BLaER1 (cell line): ENCODE measurements around the gene BPIFB3.

Source experiments
- H3K27ac ChIP-seq: shearing (Covaris generic); formaldehyde crosslinking; 2 replicates; pipeline ENCODE4 v1.8.1; 2022
- H3K27me3 ChIP-seq: shearing (Covaris generic); formaldehyde crosslinking; 2 replicates; pipeline ENCODE4 v1.8.1; 2022
- H3K36me3 ChIP-seq: shearing (Covaris generic); formaldehyde crosslinking; 2 replicates; pipeline ENCODE4 v1.8.1; 2022
- H3K4me1 ChIP-seq: shearing (Covaris generic); formaldehyde crosslinking; 2 replicates; pipeline ENCODE4 v1.8.1; 2022
- H3K4me2 ChIP-seq: shearing (Covaris generic); formaldehyde crosslinking; 2 replicates; pipeline ENCODE4 v1.8.1; 2022
- H3K4me3 ChIP-seq: shearing (Covaris generic); formaldehyde crosslinking; 2 replicates; pipeline ENCODE4 v1.8.1; 2022
- H3K9ac ChIP-seq: shearing (Covaris generic); formaldehyde crosslinking; 2 replicates; pipeline ENCODE4 v1.8.1; 2022
- H3K9me3 ChIP-seq: shearing (Covaris generic); formaldehyde crosslinking; 2 replicates; pipeline ENCODE4 v1.8.1; 2022
- H4K20me1 ChIP-seq: shearing (Covaris generic); formaldehyde crosslinking; 2 replicates; pipeline ENCODE4 v1.8.1; 2022
- Cebpa-rat ChIP-seq: shearing (Covaris generic); IDR thresholded peaks from 2 replicates; pipeline ENCODE4 v1.8.1; 2022

The BPIFB3 gene

DNA sequence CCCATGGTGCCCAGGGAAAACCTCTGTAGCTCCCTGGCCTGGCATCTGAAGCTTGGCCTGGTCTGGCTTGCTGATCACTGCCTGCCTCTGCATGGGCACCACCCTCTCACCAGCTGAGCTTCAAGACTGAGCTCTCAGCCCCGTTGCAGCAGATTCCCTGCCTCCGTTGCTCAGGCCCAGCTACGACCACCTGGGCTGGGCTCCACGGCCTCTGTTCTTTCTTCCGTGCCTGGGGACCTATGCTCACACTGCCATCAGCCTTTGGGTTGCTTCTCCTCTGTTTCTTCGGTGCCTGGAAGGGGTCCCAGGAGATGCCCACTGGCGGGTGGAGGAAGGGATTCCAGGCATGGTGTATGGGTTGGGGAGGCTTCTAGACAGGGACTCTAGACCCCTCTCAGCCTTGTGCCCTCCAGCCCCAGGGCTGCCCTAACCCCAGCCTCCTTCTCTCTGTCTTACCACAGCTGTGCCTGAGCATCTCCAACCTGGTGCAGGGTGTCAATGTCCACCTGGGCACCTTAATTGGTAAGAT, 37.1 kb upstream of the BPIFB3 start:
- Histone ChIP-seq H3K27ac (no peak overlapping the region), H3K4me3 (no peak overlapping the region), H4K20me1 (no peaks in the 10 kb centered on the region), H3K9me3 (no peaks in the 10 kb centered on the region), H3K4me2 (no peak overlapping the region), H3K9ac (no peak overlapping the region), H3K36me3 (no peaks in the 10 kb centered on the region), H3K27me3 (no peaks in the 10 kb centered on the region), H3K4me1 (peaks cover 19% of the 10 kb centered on the region)
- TF ChIP-seq Cebpa-rat: no peak

DNA sequence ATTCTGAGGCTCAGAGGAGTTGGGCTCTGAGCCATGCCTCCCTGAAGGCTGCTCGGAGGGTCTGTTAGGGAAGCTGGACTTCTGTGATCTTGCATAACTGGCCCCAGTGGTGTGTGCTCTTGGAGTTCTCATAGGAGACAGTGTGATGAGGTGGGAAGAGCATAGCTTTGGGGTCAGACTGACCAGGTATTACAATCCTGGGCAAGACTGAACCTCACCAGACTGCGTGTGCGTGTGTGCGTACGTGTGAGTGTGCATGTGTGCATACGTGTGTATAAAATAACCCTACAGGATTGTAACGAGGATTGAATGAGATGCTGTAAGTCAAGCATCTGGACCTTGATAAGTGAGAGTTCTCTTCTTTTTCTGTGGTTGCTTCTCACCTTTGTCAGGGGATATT, 36.2 kb upstream of the BPIFB3 start:
- no peak for TF ChIP-seq Cebpa-rat
- Histone ChIP-seq H3K9ac (no peak overlapping the region), H3K4me3 (no peak overlapping the region), H3K36me3 (no peaks in the 10 kb centered on the region), H3K9me3 (no peaks in the 10 kb centered on the region), H3K4me2 (no peak overlapping the region), H4K20me1 (no peaks in the 10 kb centered on the region), H3K27me3 (no peaks in the 10 kb centered on the region), H3K27ac (no peak overlapping the region), H3K4me1 (peaks cover 19% of the 10 kb centered on the region)

- Histone ChIP-seq H4K20me1 (no peaks in the 10 kb centered on the region), H3K4me2 (no peak overlapping the region), H3K27ac (no peak overlapping the region), H3K9ac (no peak overlapping the region), H3K36me3 (no peaks in the 10 kb centered on the region), H3K4me3 (no peak overlapping the region), H3K27me3 (no peaks in the 10 kb centered on the region), H3K9me3 (no peaks in the 10 kb centered on the region), H3K4me1 (peaks cover 17% of the 10 kb centered on the region)
- no peak for TF ChIP-seq Cebpa-rat
Observed at GRCh38 chr20:33018169-33018931, 35.4 kb upstream of the BPIFB3 start.

DNA sequence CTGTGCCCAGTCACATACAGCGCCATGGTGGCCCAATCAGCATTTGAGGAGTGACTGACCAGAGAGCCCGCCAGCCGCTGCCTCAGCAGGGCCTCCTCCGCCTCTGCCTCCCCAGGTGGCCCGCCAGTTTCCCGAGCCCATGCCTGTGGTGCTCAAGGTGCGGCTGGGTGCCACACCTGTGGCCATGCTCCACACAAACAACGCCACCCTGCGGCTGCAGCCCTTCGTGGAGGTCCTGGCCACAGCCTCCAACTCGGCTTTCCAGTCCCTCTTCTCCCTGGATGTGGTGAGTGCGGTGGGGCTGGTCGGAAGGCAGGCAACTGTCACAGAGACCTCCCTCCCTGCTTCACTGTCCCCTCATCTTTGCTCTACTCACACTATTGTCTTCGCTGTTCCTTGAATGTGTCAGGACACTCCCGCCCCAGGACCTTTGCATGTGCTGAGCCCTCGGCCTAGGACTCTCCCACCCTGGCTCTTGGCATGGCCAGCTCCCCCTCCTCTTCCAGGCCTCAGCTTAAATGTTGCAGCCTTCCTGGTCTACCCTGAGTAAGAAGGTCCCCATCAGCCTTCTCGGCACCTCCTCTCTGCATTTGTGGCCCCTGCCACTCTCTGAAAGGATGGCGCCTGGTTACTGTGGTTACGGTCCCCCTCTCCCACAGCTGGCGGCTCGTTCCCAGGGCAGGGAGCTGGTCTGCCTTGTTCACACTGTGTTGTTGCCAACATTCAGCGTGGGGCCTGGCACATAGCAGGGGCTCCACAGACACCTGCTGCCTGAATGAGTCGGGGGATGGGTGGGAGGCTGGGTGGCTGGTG, 34.0 kb upstream of the BPIFB3 start:
- Histone ChIP-seq H3K4me3 (no peak overlapping the region), H3K27me3 (no peaks in the 10 kb centered on the region), H3K36me3 (no peaks in the 10 kb centered on the region), H3K27ac (no peak overlapping the region), H3K4me2 (no peak overlapping the region), H3K9me3 (no peaks in the 10 kb centered on the region), H4K20me1 (no peaks in the 10 kb centered on the region), H3K9ac (no peak overlapping the region), H3K4me1 (peaks cover 4% of the 10 kb centered on the region)
- no peak for TF ChIP-seq Cebpa-rat

- no peak for TF ChIP-seq Cebpa-rat
- Histone ChIP-seq H4K20me1 (no peaks in the 10 kb centered on the region), H3K27ac (no peak overlapping the region), H3K4me1 (no peaks in the 10 kb centered on the region), H3K36me3 (no peaks in the 10 kb centered on the region), H3K9me3 (no peaks in the 10 kb centered on the region), H3K9ac (no peak overlapping the region), H3K27me3 (no peaks in the 10 kb centered on the region), H3K4me3 (no peak overlapping the region), H3K4me2 (no peak overlapping the region)
Observed at GRCh38 chr20:33020278-33021161, 33.2 kb upstream of the BPIFB3 start.

DNA sequence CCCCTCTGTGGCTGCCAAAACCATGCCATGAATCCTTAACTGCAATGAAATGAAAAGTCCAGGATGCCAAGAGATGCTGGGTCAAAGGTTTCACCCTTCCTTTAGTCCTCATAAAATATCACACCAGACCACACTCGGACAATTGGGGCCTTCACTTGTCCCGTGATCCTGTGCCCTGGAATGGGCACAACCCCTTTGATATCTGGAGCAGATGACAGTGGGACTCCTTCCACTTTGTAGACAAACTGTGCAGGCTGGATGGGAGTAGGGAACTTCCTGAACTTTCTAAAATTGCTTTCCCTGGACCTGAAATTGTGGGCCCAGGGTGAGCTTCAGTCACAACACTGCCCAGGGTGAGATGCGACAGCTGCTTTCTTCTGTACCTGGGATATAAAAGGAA, 31.8 kb upstream of the BPIFB3 start:
- Histone ChIP-seq H3K27ac (no peak overlapping the region), H3K27me3 (no peaks in the 10 kb centered on the region), H3K4me2 (no peak overlapping the region)

DNA sequence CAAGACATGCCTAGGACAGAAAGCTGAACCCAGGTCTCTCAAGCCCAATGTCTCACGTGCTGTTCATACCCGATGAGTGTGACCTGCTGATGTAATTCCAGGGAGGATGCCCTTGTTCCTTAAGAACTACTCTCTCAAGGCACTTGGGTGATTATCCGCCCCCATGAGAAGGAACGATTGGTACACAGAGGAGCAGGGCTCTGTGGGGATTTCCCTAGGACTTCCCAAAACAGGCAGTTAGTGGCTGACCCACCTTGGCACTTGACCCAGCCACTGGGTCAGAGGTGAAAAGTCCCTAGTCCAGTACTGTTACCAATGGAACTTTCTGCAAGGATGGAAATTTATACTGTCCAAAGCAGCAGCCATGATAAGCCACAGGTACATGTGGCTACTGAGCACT, 31.4 kb upstream of the BPIFB3 start:
- no peaks in the 10 kb centered on the region for H3K36me3 ChIP-seq
- H3K4me1 ChIP-seq: no peaks in the 10 kb centered on the region
- no peak overlapping the region for H3K9ac ChIP-seq
- TF ChIP-seq Cebpa-rat: no peak
- H4K20me1 ChIP-seq: no peaks in the 10 kb centered on the region
- H3K27ac ChIP-seq: no peak overlapping the region
- no peaks in the 10 kb centered on the region for H3K27me3 ChIP-seq
- H3K4me2 ChIP-seq: no peak overlapping the region
- H3K9me3 ChIP-seq: no peaks in the 10 kb centered on the region
- no peak overlapping the region for H3K4me3 ChIP-seq

More for the DNA sequence above, 31.8 kb upstream of the BPIFB3 start:
- Histone ChIP-seq H3K36me3 (no peaks in the 10 kb centered on the region), H3K9ac (no peak overlapping the region), H3K4me1 (no peaks in the 10 kb centered on the region), H3K4me3 (no peak overlapping the region), H3K9me3 (no peaks in the 10 kb centered on the region), H4K20me1 (no peaks in the 10 kb centered on the region)
- no peak for TF ChIP-seq Cebpa-rat

DNA sequence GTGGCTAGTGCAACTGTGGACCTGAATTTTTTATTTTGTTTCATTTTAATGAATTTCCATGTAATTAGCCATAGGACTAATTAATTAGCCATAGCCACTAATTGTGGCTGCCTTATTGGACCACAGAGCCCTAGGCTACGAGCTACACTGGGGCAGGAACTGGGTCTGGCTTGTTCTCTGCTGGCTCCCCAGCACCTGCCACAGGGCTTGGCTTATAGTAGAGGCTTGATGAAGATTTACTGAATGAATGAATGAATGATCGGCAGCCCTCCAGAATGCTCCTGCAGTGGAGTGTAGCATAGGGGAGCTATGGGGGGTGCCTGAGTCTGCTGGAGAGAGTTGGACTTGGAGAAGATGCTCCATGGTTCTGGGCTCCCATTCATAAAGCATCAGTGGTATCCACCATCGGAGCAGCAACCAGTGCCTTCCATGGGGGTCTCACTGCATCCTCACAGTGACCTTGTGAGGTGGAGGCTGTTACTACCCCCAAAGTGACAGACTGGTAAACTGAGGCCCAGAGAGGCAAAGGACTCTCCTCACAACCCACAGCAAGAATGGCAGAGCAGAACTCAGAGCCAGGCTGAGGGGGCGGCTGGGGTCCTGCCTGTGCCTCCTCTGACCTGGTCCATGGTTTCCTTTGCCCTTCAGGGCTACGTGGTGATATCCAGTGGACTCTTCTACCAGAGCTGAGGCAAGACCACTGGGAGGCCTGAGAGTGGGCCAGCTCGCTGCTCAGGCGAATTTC, 30.8 kb upstream of the BPIFB3 start:
- no peaks in the 10 kb centered on the region for H3K4me1 ChIP-seq
- H3K4me2 ChIP-seq: no peak overlapping the region
- H3K36me3 ChIP-seq: no peaks in the 10 kb centered on the region
- H3K27ac ChIP-seq: no peak overlapping the region
- no peaks in the 10 kb centered on the region for H4K20me1 ChIP-seq
- H3K27me3 ChIP-seq: no peaks in the 10 kb centered on the region
- no peak overlapping the region for H3K9ac ChIP-seq
- H3K4me3 ChIP-seq: no peak overlapping the region
- TF ChIP-seq Cebpa-rat: no peak
- no peaks in the 10 kb centered on the region for H3K9me3 ChIP-seq
